Measurements from ENCODE around the gene CDC42EP4. TPM values are rescaled to one million over a fixed set of nuclear protein-coding genes. Genes with fewer than 3 reads are reported as not detected.

CDC42EP4 gene
- total RNA-seq, 1 donor from 2014 or later: 41.9 TPM

GRCh38 chr17:73237714-73238113 lies 74.1 kb downstream of the CDC42EP4 start:
- Histone ChIP-seq H3K36me3 (ENCODE audit: control insufficient read depth, insufficient read depth, low read length) (no peaks in the 10 kb centered on the region), H3K27me3 (ENCODE audit: control insufficient read depth, insufficient read depth, low read length) (no peaks in the 10 kb centered on the region), H3K4me3 (ENCODE audit: low read depth, low read length) (no peak overlapping the region)
- no peak for DNase-seq (ENCODE audit: low read depth)
- TF ChIP-seq CTCF (IDR thresholded peaks at IDR 0.05; ENCODE audit: insufficient read depth, low read length, poor library complexity, severe bottlenecking): no peak

GRCh38 chr17:73234736-73235135 lies 77.1 kb downstream of the CDC42EP4 start:
- H3K27me3 ChIP-seq (ENCODE audit: control insufficient read depth, insufficient read depth, low read length): no peaks in the 10 kb centered on the region
- no peak overlapping the region for H3K4me3 ChIP-seq (ENCODE audit: low read depth, low read length)
- no peak for DNase-seq (ENCODE audit: low read depth)
- no peak for TF ChIP-seq CTCF (IDR thresholded peaks at IDR 0.05; ENCODE audit: insufficient read depth, low read length, poor library complexity, severe bottlenecking)
- H3K36me3 ChIP-seq (ENCODE audit: control insufficient read depth, insufficient read depth, low read length): no peaks in the 10 kb centered on the region

Other genes with a start within 250 kb of the CDC42EP4 start
- 13.0 and 21.7 TPM in 2 replicates for gene SLC39A11, start 219.3 kb downstream of the CDC42EP4 start, total RNA-seq
- gene SSTR2, start 147.0 kb downstream of the CDC42EP4 start, total RNA-seq: 0.17 and 0.27 TPM in 2 replicates
- gene COG1, start 118.9 kb downstream of the CDC42EP4 start, total RNA-seq: 26.3 and 26.7 TPM in 2 replicates
- gene CPSF4L, start 50.1 kb downstream of the CDC42EP4 start, total RNA-seq: not detected in 2 replicates